ENCODE data around the gene SLC18A2.
"Not testable (repeated sequence)": the region's sequence is repeated elsewhere in the genome, so short reads cannot be mapped to it uniquely, and the experiment has no call there.

The SLC18A2 gene

GRCh38 chr10:117240621-117241529 lies at the start of gene SLC18A2:
TSS of gene SLC18A2 (plus strand) at chr10:117241114. CDS start at chr10:117241694, 580 bp downstream.
- no peak for DNase-seq (ENCODE audit: low read depth)

GRCh38 chr10:117197189-117197588 lies 43.7 kb upstream of the SLC18A2 start, which contains the start of gene KCNK18:
TSS of gene KCNK18 (plus strand) at chr10:117197489. CDS start at chr10:117197489, 0 bp downstream.
- DNase-seq (ENCODE audit: low read depth): no peak

GRCh38 chr10:117198088-117198487 lies 42.8 kb upstream of the SLC18A2 start:
- DNase-seq (ENCODE audit: low read depth): no peak

- no peak for DNase-seq (ENCODE audit: low read depth)
Measured at GRCh38 chr10:117201826-117202225, 39.1 kb upstream of the SLC18A2 start.

GRCh38 chr10:117204316-117204715 lies 36.6 kb upstream of the SLC18A2 start:
- no peak for DNase-seq (ENCODE audit: low read depth)

- DNase-seq (ENCODE audit: low read depth): no peak
Measured at GRCh38 chr10:117212176-117212575, 28.7 kb upstream of the SLC18A2 start.

GRCh38 chr10:117214401-117214800 lies 26.5 kb upstream of the SLC18A2 start:
- no peak for DNase-seq (ENCODE audit: low read depth)

- no peak for DNase-seq (ENCODE audit: low read depth)
Measured at GRCh38 chr10:117215079-117215478, 25.8 kb upstream of the SLC18A2 start.

- DNase-seq (ENCODE audit: low read depth): no peak
Measured at GRCh38 chr10:117216028-117216427, 24.9 kb upstream of the SLC18A2 start.

GRCh38 chr10:117216611-117217195 lies 24.2 kb upstream of the SLC18A2 start:
- DNase-seq (ENCODE audit: low read depth): peak; percentile 49

GRCh38 chr10:117217196-117217761 lies 23.6 kb upstream of the SLC18A2 start:
- no peak for DNase-seq (ENCODE audit: low read depth)

GRCh38 chr10:117218654-117219053 lies 22.3 kb upstream of the SLC18A2 start:
- DNase-seq (ENCODE audit: low read depth): no peak

- no peak for DNase-seq (ENCODE audit: low read depth)
Measured at GRCh38 chr10:117221156-117221711, 19.7 kb upstream of the SLC18A2 start.

GRCh38 chr10:117222552-117222951 lies 18.4 kb upstream of the SLC18A2 start:
- no peak for DNase-seq (ENCODE audit: low read depth)

- no peak for DNase-seq (ENCODE audit: low read depth)
Measured at GRCh38 chr10:117222976-117223692, 17.8 kb upstream of the SLC18A2 start.

- no peak for DNase-seq (ENCODE audit: low read depth)
Measured at GRCh38 chr10:117223693-117224430, 17.1 kb upstream of the SLC18A2 start.

GRCh38 chr10:117224881-117225280 lies 16.0 kb upstream of the SLC18A2 start:
- no peak for DNase-seq (ENCODE audit: low read depth)

GRCh38 chr10:117226813-117227451 lies 14.0 kb upstream of the SLC18A2 start:
- no peak for DNase-seq (ENCODE audit: low read depth)

- no peak for DNase-seq (ENCODE audit: low read depth)
Measured at GRCh38 chr10:117228210-117228609, 12.7 kb upstream of the SLC18A2 start.

- not testable (repeated sequence) for DNase-seq (ENCODE audit: low read depth)
Measured at GRCh38 chr10:117230107-117230506, 10.8 kb upstream of the SLC18A2 start.
